HepG2 (cell line): ENCODE results near the gene TNFAIP2. TPM values are rescaled to one million over a fixed set of nuclear protein-coding genes. Genes with fewer than 3 reads are reported as not detected.

Experiments used
- ATRX ChIP-seq: sonication (generic); formaldehyde crosslinking; IDR thresholded peaks from 2 replicates; pipeline ENCODE4 v1.4.0; 2020; ENCODE audit warnings: missing genetic modification reagents, borderline replicate concordance
- CREB3 ChIP-seq: sonication (generic); formaldehyde crosslinking; IDR thresholded peaks from 2 replicates; pipeline ENCODE4 v1.5.0; 2020; ENCODE audit warnings: missing genetic modification reagents
- DMAP1 ChIP-seq: IDR thresholded peaks from 2 replicates; pipeline ENCODE4 v1.6.1; 2016
- FOXP1 ChIP-seq, 2 experiments: fragments of 450-650 bp in 1 of 2; IDR thresholded peaks; 2 replicates each; pipeline ENCODE4 v1.6.1; 2017 to 2018; ENCODE audit warnings: antibody characterized with exemption in 1 of 2
- MNT ChIP-seq: fragments of 450-650 bp; IDR thresholded peaks from 2 replicates; pipeline ENCODE4 v1.6.1; 2016
- ONECUT2 ChIP-seq: sonication (generic); formaldehyde crosslinking; IDR thresholded peaks from 2 replicates; pipeline ENCODE4 v1.4.0; 2020; ENCODE audit warnings: missing genetic modification reagents
- POGZ ChIP-seq: sonication (generic); formaldehyde crosslinking; IDR thresholded peaks from 2 replicates; pipeline ENCODE4 v1.4.0; 2020; ENCODE audit warnings: mild to moderate bottlenecking, missing genetic modification reagents
- SOX5 ChIP-seq: IDR thresholded peaks from 2 replicates; pipeline ENCODE4 v1.6.1; 2016; ENCODE audit warnings: borderline replicate concordance
- TBX3 ChIP-seq: fragments of 450-650 bp; IDR thresholded peaks from 2 replicates; pipeline ENCODE4 v1.6.1; 2017; ENCODE audit warnings: antibody characterized with exemption, mild to moderate bottlenecking, inconsistent platforms, borderline replicate concordance
- TRIM22 ChIP-seq: fragments of 450-650 bp; IDR thresholded peaks from 2 replicates; pipeline ENCODE4 v1.6.1; 2017
- TSC22D2 ChIP-seq: sonication (generic); formaldehyde crosslinking; IDR thresholded peaks from 2 replicates; pipeline ENCODE4 v1.5.1; 2020; ENCODE audit warnings: missing genetic modification reagents, mild to moderate bottlenecking, borderline replicate concordance
- ZBTB10 ChIP-seq: sonication (generic); formaldehyde crosslinking; IDR thresholded peaks from 2 replicates; pipeline ENCODE4 v1.4.0; 2020; ENCODE audit warnings: missing genetic modification reagents, borderline replicate concordance
- ZFP41 ChIP-seq: sonication (generic); formaldehyde crosslinking; IDR thresholded peaks from 2 replicates; pipeline ENCODE4 v1.4.0; 2020; ENCODE audit warnings: mild to moderate bottlenecking, missing genetic modification reagents, borderline replicate concordance
- ZNF20 ChIP-seq: sonication (generic); formaldehyde crosslinking; IDR thresholded peaks from 2 replicates; pipeline ENCODE4 v1.4.0; 2020; ENCODE audit warnings: mild to moderate bottlenecking, moderate library complexity, missing genetic modification reagents
- ZNF275 ChIP-seq: sonication (generic); formaldehyde crosslinking; IDR thresholded peaks from 2 replicates; pipeline ENCODE4 v1.8.0; 2022; ENCODE audit warnings: missing genetic modification reagents, mild to moderate bottlenecking, inconsistent platforms, borderline replicate concordance
- ZNF280D ChIP-seq: sonication (generic); formaldehyde crosslinking; IDR thresholded peaks from 2 replicates; pipeline ENCODE4 v1.5.1; 2020; ENCODE audit warnings: mild to moderate bottlenecking, missing genetic modification reagents
- ZNF383 ChIP-seq: sonication (generic); formaldehyde crosslinking; IDR thresholded peaks from 2 replicates; pipeline ENCODE4 v1.4.0; 2020; ENCODE audit warnings: missing genetic modification reagents, mild to moderate bottlenecking, borderline replicate concordance
- polyA plus RNA-seq, 8 experiments: library from polyadenylated mRNA; depleted of rRNA in 3 of 8; stranded (reverse) in 7 of 8; unstranded in 1 of 8; fragments of >200 nt; fragmentation: Illumina TruSeq in 4 of 8; extraction: Trizol in 4 of 8; gene quantifications; 2 replicates each; pipeline versions ENCODE4 v1.2.1 to v1.2.3, GENCODE V29; 2011 to 2016; ENCODE audit warnings: low read depth in 4 of 8, missing spikeins in 1 of 8, mixed read lengths in 1 of 8; ENCODE audit not compliant: insufficient read depth in 1 of 8
- total RNA-seq, 5 experiments: library from RNA; depleted of rRNA; stranded (reverse); fragments of >200 nt; fragmentation: Illumina TruSeq; extraction: Trizol; gene quantifications; 2 replicates each; pipeline ENCODE4 v1.2.3, GENCODE V29; 2016; ENCODE audit warnings: low read depth in 1 of 5

TNFAIP2 gene
- total and polyA plus RNA-seq, 2 of the 13 experiments (the other 11 are each of a cell fraction or from before 2014, with no cell fraction given) = 0.46 to 1.5 TPM

- TF ChIP-seq ZBTB10 (peak; percentile 94), ONECUT2 (no peak), SOX5 (peak; percentile 77), TSC22D2 (CRISPR knock-in tag) (no peak), POGZ (CRISPR knock-in tag) (peak; percentile 32; the same call in 1 of the 2 replicates), ZNF275 (CRISPR knock-in tag) (peak; percentile 52; the same call in 1 of the 2 replicates), DMAP1 (CRISPR knock-in tag) (no peak; the same call in 1 of the 2 replicates), ZNF20 (no peak), ATRX (CRISPR knock-in tag) (no peak), FOXP1 (IDR thresholded peaks at IDR 0.05) (no peak), FOXP1 (CRISPR knock-in tag; IDR thresholded peaks at IDR 0.05) (peak; percentile 64; the same call in 1 of the 2 replicates), ZNF383 (CRISPR knock-in tag) (0 out of 2 replicates have a peak, but pooled peaks have one; percentile 69), TRIM22 (no peak), ZNF280D (CRISPR knock-in tag) (peak; percentile 80; the same call in 1 of the 2 replicates), TBX3 (no peak), CREB3 (CRISPR knock-in tag) (no peak), MNT (peak; percentile 83), ZFP41 (CRISPR knock-in tag) (no peak)
These were observed 22.8 kb upstream of the TNFAIP2 start (continued) for GRCh38 chr14:103100281-103101121.
